GM18519 (cell line): Measurements from ENCODE around the gene OR1I1.
"Not testable (repeated sequence)": the region's sequence is repeated elsewhere in the genome, so short reads cannot be mapped to it uniquely, and the experiment has no call there.

Experiments used
- ATAC-seq: cut with Tn5 transposase; IDR thresholded peaks from one replicate; pipeline ENCODE4 v1.9.1; 2021; ENCODE audit warnings: mild to moderate bottlenecking, moderate library complexity; ENCODE audit not compliant: unreplicated experiment, low FRiP score

Gene OR1I1

DNA sequence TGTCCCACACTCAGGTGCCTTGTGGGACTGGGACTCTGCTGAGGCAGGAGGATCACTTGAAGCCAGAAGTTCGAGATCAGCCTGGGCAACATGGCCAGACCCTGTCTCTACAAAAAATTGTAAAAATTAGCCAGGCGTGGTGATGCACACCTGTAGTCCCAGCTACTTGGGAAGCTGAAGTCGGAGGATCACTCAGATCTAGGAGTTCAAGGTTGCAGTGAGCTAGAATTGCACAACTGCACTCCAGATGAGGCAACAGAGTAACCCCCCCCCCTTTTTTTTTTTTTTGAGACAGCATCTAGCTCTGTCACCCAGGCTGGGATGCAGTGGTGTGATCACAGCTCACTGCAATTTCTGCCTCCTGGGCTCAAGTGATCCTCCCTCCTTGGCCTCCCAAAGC is 14.2 kb downstream of the OR1I1 start:
- no peak for ATAC-seq

DNA sequence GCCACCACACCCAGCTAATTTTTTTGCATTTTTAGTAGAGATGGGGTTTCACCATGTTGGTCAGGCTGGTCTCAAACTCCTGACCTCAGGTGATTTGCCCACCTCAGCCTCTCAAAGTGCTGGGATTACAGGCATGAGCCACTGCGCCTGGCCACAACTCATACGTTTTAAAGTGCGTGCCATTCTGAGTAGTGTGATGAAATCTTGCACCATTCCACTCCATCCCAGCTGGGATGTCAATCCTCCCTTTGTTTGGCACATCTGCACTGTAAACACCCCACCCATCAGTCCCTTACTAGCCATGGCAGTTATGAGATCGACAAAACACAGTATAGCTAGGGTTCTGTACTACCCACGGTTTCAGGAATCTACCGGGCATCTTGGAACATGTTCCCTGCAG is 16.0 kb downstream of the OR1I1 start:
- ATAC-seq, result not testable (repeated sequence)

DNA sequence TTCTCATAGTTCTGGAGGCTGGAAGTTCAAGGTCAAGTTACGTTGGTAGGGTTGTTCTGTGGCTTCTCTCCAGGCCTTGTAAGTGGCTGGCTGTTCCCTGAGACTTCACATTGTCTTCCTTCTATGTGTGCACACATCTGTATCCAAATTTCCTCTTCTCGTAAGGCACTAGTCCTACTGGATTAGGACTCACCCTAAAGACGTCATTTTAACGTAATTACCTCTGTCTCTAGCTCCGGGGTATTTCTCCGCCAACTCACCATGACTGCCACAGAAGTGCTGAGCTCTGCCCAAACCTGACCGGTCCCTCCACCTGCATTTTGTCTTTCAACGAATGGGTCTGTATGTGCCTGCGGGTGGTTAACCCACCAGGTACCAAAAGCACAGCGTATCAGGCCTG is 16.4 kb downstream of the OR1I1 start:
- no peak for ATAC-seq

DNA sequence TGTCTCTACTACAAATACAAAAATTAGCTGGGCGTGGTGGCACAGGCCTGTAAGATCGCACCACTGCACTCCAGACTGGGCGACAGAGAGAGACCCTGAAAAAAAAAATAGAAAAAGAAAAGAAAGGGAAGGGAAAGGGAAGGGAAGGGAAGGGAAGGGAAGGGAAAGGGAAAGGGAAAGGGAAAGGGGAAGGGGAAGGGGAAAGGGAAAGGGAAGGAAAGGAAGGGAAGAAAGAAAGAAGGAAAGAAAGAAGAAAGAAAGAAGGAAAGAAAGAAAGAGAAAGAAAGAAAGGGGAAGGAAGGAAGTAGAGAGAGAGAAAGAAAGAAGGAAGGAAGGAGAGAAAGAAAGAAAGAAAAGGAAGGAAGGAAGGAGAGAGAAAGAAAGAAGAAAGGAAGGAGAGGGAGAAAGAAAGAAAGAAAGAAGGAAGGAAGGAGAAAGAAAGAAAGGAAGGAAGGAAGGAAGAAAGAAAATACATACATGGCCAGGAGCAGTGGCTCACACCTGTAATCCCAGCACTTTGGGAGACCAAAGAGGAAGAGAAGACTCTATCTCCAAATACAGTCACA is 17.1 kb downstream of the OR1I1 start:
- ATAC-seq, result no peak

DNA sequence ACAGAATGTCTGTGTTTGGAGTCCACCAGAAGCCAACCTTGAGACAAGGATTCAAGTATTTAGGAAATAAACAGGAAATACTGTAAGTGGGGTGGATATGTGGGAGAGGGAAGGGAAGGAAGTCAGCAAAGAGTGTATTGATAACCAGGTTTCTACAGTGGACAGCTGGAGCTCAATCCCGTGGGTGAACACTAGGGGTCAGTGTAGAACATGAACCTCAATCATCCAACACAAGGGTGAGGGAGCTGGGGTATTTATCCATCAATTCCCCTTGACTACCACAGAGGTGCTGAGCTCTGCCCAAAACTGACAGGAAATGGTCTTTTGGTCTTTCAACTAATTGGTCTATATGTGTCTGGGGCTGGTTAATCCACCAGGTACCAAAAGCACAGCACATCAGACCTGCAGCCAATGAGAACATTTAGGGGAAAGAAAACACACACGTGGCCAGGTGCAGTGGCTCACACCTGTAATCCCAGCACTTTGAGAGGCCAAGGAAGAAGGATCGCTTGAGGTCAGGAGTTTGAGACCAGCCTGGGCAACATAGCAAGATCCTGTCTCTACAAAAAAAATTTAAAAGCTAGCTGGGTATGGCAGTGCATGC is 19.6 kb downstream of the OR1I1 start:
- ATAC-seq, result no peak

DNA sequence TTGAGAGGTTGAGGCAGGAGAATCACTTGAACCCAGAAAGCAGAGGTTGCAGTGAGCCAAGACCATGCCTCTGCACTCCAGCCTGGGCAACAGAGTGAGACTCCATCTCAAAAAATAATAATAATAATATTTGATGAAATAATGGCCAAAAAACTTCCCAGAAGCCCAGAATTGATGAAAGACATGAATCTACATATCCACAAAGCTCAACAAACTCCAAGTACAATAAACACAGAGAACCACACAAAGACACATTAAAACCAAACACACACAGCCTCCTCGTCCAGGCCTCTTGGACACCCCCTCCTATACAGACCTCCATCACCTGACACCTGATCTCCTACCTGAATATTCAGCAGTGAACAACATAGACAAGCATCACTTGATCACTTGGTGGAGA is 22.0 kb downstream of the OR1I1 start:
- ATAC-seq, result no peak

DNA sequence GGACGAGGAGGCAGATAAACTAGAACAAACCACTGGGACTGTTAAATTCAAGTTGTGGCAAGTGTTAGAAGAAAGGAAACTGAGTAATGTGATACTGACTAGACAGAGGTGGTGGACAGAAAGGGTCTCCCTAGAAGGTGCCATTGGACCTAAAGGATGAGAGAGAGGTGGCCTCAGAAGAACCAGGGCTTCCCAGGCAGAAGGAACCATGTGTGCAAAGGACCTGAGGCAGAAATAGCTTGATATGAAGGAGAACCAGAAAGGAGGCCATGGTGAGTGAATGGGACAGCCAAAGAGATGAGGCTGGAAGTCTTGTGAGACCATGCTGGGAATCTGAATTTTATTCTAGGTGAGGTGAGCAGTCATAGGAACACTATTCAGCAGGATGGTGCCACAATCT is 22.4 kb downstream of the OR1I1 start:
- no peak for ATAC-seq

DNA sequence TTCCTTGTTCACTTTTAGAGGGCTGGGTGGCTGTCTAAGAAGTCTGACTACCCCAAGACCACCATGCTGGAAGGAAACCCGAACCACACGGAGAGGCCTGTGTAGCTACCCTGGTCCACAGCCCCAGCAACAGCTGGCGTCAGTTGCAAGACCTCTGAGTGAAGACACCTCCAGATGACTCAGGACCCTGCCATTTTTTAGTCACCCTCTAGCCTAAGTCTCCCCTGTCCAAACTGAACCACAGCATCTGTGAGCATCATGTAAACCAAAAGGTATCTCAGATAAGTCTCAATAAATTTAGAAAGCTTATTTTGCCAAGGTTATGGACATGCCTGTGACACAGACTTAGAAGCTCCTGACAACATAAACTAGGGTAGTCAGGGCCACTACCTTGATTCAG is 23.0 kb downstream of the OR1I1 start:
- no peak for ATAC-seq

DNA sequence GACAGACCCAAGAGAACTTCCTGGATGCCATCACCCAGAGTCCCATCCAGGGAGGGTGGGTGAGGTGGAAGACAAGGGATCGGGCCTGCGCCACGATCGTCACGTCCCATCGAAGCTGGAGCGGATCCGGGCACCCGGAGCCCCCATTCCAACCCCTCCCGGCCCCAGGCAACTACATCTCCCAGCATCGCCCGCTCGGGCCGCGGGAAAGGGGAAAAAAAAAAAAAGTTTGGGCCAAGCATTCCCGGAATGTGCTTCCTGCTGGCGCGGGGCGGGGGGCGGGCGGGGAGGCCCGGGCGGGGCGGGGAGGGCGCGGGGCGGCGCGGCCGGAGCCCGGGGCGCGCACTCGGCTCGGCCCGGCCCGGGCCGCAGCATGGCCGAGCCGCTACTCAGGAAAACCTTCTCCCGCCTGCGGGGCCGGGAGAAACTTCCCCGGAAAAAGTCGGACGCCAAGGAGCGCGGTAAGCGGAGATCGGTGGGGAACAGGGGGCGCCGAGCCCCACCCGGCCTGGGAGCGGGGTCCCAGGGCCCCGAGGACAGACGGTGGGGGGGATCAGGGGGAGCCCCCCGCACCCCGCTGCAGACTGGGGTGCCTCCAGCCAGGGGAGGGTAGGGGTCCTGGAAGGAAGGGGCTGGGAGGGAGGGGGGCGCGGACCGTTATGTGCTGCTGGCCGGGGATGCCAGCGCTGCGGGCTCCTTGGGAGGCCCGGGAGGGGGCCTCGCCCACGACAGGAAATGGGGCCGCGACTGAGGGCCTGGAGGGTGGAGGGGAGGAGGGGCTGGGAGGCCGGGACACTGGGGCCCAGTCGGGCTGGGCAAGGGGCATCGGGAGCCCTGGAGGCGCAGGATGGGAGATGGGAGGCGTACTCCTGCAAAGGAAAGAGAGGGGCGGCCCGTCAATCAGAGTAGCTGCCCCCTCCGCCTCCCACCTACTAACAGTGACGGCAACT is 25.3 kb downstream of the OR1I1 start, which contains the start of gene SYDE1:
Gene SYDE1, plus strand, starts transcription at position 341 of the 950 bp plus-strand sequence. Its CDS starts 33 bp downstream, at position 374.
- ATAC-seq, result no peak

DNA sequence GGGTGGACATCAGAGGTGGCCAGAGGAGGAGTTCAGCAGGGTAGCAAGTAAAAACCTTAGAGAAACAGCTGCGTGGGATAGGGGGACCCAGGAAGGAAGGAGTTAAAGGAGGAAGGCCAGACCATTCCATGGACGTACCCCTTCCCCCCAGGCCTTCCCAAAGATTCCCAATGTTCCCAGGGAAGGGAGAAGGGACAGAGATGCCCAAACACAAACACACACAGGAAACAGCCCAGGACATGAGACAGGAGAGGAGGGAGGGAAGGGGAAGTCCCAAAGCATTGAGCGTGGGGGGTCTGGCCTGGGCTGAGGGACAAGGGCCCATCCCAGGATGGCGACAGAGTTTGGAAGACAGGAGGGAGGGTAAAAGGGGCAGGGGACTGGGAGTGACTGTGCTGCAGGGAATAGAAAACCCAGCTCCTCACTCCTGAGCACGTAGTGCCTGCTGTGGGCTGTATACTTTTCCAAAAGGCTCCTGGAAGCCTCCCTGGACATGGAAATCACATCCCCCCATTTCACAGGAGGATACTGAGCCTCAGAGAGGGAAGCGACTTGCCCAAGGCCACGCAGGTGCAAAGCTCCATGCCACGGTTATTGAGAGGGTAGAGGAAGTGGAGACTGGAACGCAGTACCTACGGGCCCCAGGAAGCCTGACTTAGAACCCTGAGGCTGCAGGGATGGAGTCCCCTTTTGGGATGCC is 26.3 kb downstream of the OR1I1 start:
- no peak for ATAC-seq

DNA sequence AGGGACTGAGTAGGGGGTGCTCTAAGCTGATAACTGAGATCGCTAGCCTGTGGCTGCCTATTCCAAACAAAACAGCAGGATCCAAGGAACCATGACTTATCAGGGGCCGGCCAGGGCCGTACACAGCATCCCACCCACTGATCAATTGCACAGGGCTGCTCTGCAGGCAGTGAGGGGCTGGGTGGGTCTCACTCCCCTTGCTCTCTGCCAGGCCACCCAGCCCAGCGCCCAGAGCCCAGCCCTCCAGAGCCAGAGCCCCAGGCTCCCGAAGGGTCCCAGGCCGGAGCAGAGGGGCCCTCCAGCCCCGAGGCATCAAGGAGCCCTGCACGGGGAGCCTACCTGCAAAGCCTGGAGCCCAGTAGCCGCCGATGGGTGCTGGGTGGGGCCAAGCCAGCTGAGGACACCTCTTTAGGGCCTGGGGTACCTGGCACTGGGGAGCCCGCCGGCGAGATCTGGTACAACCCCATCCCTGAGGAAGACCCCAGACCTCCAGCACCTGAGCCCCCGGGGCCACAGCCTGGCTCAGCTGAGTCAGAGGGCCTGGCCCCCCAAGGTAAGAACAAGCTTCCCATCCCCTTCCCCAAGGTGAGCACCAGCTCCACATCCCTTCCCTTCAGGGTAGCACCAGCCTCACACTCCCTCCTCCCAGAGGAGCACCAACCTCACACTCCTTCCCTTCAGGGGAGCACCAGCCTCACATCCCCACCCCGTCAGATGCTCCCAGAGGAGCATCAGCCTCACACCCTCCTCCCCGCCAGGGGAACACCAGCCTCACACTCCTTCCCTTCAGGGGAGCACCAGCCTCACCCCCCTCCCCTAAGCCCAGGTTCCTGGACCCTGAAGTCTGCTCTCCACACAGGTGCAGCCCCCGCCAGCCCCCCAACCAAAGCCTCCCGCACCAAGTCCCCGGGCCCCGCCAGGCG is 27.1 kb downstream of the OR1I1 start:
- ATAC-seq, result no peak

DNA sequence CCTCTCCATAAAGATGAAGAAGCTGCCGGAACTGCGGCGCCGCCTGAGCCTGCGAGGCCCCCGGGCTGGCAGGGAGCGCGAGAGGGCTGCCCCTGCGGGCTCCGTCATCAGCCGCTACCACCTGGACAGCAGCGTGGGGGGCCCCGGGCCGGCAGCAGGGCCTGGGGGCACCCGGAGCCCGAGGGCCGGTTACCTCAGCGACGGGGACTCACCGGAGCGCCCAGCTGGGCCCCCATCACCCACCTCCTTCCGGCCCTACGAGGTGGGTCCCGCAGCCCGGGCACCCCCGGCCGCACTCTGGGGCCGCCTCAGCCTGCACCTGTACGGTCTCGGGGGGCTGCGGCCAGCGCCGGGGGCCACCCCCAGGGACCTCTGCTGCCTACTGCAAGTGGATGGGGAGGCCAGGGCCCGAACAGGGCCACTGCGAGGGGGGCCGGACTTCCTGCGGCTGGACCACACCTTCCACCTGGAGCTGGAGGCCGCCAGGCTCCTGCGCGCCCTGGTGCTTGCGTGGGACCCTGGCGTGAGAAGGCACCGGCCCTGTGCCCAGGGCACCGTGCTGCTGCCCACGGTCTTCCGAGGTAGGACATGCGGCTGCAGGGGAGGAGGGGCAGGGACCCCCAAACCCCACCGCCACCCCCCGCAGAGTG is 27.9 kb downstream of the OR1I1 start:
- ATAC-seq, result no peak

DNA sequence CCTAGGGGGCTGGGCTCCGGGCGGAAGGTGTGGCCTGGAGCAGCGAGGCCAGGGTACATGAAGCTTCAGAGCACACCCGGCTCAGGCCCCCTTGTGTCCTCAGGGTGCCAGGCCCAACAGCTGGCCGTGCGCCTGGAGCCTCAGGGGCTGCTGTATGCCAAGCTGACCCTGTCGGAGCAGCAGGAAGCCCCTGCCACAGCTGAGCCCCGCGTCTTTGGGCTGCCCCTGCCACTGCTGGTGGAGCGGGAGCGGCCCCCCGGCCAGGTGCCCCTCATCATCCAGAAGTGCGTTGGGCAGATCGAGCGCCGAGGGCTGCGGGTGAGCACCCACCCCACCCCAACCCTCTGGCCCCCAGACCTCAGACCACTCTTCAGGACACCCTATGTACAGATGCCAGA is 28.4 kb downstream of the OR1I1 start:
- no peak for ATAC-seq

DNA sequence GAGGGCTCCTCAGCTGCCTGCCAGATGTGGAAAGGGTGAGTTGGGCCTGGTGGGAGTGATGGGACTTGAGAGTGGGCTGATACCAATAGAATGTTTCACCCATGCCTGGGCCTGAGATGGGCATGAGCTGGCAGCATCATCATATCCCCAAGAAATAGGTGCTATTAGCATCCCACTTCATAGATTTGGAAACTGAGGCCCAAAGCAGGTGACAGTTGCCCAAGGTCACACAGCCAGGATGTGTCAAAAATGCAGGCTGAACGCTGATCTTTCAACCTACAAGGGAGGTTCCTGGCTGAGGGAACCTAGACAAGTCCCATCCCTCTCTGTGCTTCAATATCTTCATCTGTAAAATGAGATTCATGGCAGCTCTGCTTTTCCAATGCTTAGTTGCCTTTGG is 29.7 kb downstream of the OR1I1 start:
- no peak for ATAC-seq

DNA sequence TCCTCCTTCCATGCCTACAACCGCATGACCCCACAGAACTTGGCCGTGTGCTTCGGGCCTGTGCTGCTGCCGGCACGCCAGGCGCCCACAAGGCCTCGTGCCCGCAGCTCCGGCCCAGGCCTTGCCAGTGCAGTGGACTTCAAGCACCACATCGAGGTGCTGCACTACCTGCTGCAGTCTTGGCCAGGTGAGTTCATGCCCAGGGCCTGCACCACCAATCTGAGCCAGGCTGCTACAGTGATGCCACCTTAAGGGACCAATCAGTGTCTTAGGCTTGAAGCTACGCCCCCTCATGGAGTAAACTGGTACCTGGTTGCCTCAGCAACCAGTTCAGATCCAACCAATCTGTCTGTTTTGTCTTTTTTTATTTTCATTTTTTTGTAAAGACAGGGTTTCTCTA is 30.4 kb downstream of the OR1I1 start:
- ATAC-seq, result no peak

DNA sequence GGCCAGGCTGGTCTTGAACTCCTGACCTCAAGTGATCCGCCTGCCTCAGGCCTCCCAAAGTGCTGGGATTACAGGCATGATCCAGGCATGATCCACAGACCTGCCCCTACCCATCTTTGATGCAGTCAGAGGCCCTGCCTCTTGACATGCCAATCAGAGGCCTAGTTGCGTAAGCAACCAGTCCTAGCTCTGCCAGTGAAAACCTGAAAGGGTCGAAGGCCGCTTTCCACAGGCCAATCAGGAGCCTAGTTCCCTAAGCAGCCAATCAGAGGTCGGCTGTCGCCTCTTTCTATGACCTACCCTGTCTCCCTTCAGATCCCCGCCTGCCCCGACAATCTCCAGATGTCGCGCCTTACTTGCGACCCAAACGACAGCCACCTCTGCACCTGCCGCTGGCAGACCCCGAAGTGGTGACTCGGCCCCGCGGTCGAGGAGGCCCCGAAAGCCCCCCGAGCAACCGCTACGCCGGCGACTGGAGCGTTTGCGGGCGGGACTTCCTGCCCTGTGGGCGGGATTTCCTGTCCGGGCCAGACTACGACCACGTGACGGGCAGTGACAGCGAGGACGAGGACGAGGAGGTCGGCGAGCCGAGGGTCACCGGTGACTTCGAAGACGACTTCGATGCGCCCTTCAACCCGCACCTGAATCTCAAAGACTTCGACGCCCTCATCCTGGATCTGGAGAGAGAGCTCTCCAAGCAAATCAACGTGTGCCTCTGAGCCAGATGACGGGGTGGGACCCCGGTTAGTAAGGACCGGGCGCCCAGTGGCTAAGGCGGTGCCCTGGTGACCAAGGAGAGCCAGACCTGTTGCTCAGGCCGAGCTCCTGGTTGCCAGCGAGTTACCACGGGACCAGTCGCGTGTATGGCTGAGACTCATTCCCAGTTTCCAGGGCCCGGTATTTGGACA is 31.5 kb downstream of the OR1I1 start:
- ATAC-seq, result no peak

DNA sequence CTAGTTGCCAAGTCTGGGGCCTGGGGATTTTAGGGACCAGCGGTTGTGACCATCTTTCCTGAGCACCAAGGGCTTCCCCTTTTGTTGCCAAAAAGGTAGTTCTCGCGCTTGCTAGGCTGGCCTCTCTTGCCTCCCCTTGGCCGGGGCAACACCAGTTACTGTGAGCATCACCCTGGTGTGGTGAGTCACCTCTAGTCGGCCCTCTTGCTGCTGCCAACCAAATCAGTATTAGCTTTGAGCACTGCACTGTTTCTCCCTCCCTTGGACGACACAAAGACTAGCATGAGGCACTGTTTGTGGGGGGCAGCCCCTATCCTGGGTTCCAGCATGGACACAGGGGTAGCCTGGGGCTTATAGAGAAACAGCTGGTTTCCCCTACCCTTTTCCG is 32.1 kb downstream of the OR1I1 start:
- no peak for ATAC-seq

DNA sequence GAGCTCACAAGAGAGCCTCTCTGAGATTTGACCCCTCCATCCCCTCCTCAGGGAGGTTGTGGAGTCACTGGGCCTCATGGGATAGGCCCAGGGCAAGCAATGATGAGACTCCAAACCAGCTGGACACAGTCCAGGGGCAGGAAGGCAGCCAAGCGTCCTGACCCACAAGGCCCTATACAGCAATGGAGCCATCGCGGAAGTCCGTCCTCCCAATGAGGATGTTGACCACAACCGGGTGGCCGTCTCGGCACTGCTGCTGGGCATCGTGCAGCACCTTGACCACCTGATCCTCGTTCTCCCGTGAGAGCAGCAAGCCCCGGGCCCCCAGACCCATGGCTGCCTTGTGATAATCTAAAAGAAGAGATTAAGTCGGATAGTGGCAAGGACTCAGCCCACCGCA is 33.1 kb downstream of the OR1I1 start:
- no peak for ATAC-seq
